Smooth muscle cell (in vitro differentiated cells): ENCODE results near the gene NPB. TPM values are rescaled to one million over a fixed set of nuclear protein-coding genes. Genes with fewer than 3 reads are reported as not detected.
A peak's percentile ranks its signal among the peaks of the same experiment; 100 is the strongest.

Source experiments
- DNase-seq: peaks from one replicate; lab custom pipeline; 2025; ENCODE audit not compliant: unreplicated experiment; lab: John Stamatoyannopoulos, UW
- H2AFZ ChIP-seq: fragments of 200-600 bp; sonication (generic); 2 replicates; pipeline ENCODE4 v1.6.0; 2016; ENCODE audit warnings: antibody characterized with exemption, low read depth, mild to moderate bottlenecking
- H3F3A ChIP-seq: fragments of 200-600 bp; sonication (generic); 2 replicates; pipeline ENCODE4 v1.6.0; 2017; ENCODE audit warnings: antibody characterized with exemption, low read depth
- H3K27ac ChIP-seq: fragments of 200-600 bp; sonication (generic); 2 replicates; pipeline ENCODE4 v1.5.1; 2016; ENCODE audit warnings: low read depth, mild to moderate bottlenecking
- H3K27me3 ChIP-seq: fragments of 200-600 bp; sonication (generic); 2 replicates; pipeline ENCODE4 v1.6.1; 2016; ENCODE audit warnings: low read depth, mild to moderate bottlenecking
- H3K36me3 ChIP-seq: fragments of 200-600 bp; sonication (generic); 2 replicates; pipeline ENCODE4 v1.5.1; 2016; ENCODE audit warnings: low read depth
- H3K4me1 ChIP-seq: fragments of 200-600 bp; sonication (generic); 2 replicates; pipeline ENCODE4 v1.5.1; 2016; ENCODE audit warnings: low read depth
- H3K4me2 ChIP-seq: fragments of 200-600 bp; sonication (generic); 2 replicates; pipeline ENCODE4 v1.6.0; 2016; ENCODE audit warnings: mild to moderate bottlenecking
- H3K4me3 ChIP-seq: fragments of 200-600 bp; sonication (generic); 2 replicates; pipeline ENCODE4 v1.5.1; 2016; ENCODE audit warnings: mild to moderate bottlenecking
- H3K79me2 ChIP-seq: fragments of 200-600 bp; sonication (generic); 2 replicates; pipeline ENCODE4 v1.6.0; 2016; ENCODE audit warnings: low read depth, mild to moderate bottlenecking
- H3K9ac ChIP-seq: fragments of 200-600 bp; sonication (generic); 2 replicates; pipeline ENCODE4 v1.6.0; 2016; ENCODE audit warnings: low read depth
- H3K9me3 ChIP-seq: fragments of 200-600 bp; sonication (generic); replicated peaks from 2 replicates; pipeline ENCODE4 v1.5.1; 2016; ENCODE audit warnings: low read depth
- H4K20me1 ChIP-seq: fragments of 200-600 bp; sonication (generic); 2 replicates; pipeline ENCODE4 v1.6.0; 2016; ENCODE audit warnings: low read depth
- CTCF ChIP-seq: fragments of 200-600 bp; sonication (generic); IDR thresholded peaks from 2 replicates; pipeline ENCODE4 v1.5.1; 2017; ENCODE audit warnings: borderline replicate concordance, mild to moderate bottlenecking, antibody characterized with exemption; ENCODE audit not compliant: insufficient read depth, poor library complexity, severe bottlenecking
- WGBS: methylation state at CpG from one replicate; pipeline ENCODE4 v1.1.7; 2016; ENCODE audit warnings: low lambda C conversion rate; 5-methylcytosine and 5-hydroxymethylcytosine counted together
- polyA plus RNA-seq: library from polyadenylated mRNA; unstranded; fragments of >200 nt; fragmentation: Nextera tagmentation; extraction: Ambion mirVana; gene quantifications from 2 replicates; pipeline ENCODE4 v1.2.1, GENCODE V29; 2016
- total RNA-seq: library from RNA; depleted of rRNA; stranded (reverse); fragments of >200 nt; gene quantifications from 2 replicates; pipeline ENCODE4 v1.2.3, GENCODE V29; 2014

The NPB gene
- total and polyA plus RNA-seq, 2 experiments from 2014 or later, result 7.9 to 14.4 TPM

GRCh38 chr17:81900181-81900820 is 1.7 kb upstream of the NPB start:
- DNase-seq, result no peak
- Histone ChIP-seq H4K20me1 (peaks cover 28% of the 10 kb centered on the region), H3K27ac (no peak overlapping the region), H3K79me2 (no peaks in the 10 kb centered on the region), H2AFZ (no peak overlapping the region), H3K4me1 (peaks cover 3% of the 10 kb centered on the region), H3K36me3 (no peaks in the 10 kb centered on the region), H3K9ac (no peak overlapping the region), H3K9me3 (no peaks in the 10 kb centered on the region), H3K4me2 (no peak overlapping the region), H3K4me3 (no peak overlapping the region), H3K27me3 (no peaks in the 10 kb centered on the region), H3F3A (peaks cover 24% of the 10 kb centered on the region)
- no peak for TF ChIP-seq CTCF
- 88% methylated on average over 18 of the region's 18 CpGs for WGBS

DNA sequence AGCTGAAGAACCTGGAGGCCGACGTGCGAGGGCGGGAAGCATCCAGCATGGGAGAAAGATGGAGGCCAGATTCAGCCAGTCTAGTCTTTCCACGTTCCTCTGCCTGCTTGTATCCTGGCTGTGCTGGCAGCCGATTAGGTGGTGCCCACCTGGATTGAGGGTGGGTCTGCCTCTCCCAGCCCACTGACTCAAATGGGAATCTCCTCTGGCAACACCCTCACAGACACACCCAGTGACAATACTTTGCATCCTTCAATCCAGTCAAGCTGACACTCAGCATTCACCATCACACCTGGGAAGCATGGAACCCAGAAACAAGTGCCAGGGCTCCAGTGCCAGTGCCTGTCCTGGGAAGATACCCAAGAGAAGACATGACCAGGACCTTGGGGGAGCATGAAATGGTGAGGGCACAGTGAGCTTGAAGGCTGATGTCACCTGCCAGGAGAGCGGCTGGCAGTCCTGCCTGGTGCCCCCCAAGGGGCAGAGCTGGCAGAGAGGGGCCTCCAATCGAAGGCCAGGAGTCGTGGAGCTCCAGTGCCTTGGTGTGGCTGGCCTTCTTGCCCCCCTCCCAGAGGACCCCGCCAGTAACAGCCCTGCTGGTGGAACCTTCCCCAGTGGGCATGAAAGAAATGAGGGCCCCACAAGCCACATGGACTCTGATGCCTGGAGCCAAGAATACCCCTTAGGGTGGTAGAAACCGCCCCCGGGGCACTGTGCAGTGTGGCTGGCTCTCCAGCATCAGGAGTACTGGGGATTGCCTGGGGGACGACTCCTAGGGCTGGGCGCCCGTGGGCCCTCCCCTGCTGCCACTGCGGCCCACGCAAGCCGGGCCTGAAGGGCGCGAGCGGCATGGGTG is 643 bp upstream of the NPB start:
- no peak overlapping the region for H3K9ac ChIP-seq
- peaks cover 3% of the 10 kb centered on the region for H3K4me1 ChIP-seq
- H4K20me1 ChIP-seq, result peaks cover 28% of the 10 kb centered on the region
- H3K27me3 ChIP-seq, result no peaks in the 10 kb centered on the region
- no peaks in the 10 kb centered on the region for H3K9me3 ChIP-seq
- TF ChIP-seq CTCF, result no peak
- no peak overlapping the region for H2AFZ ChIP-seq
- H3K36me3 ChIP-seq, result no peaks in the 10 kb centered on the region
- no peaks in the 10 kb centered on the region for H3K79me2 ChIP-seq
- peak overlapping the region; percentile 48 for H3K4me3 ChIP-seq
- WGBS, result 55% methylated on average over 21 of the region's 21 CpGs
- peaks cover 24% of the 10 kb centered on the region for H3F3A ChIP-seq
- no peak overlapping the region for H3K27ac ChIP-seq
- no peak for DNase-seq
- H3K4me2 ChIP-seq, result peak overlapping the region; percentile 95

GRCh38 chr17:81902653-81903414 is 796 bp downstream of the NPB start:
- Histone ChIP-seq H4K20me1 (peaks cover 28% of the 10 kb centered on the region), H3K27ac (no peak overlapping the region), H3K36me3 (no peaks in the 10 kb centered on the region), H3F3A (peaks cover 16% of the 10 kb centered on the region), H3K9ac (no peak overlapping the region), H3K4me2 (peak overlapping the region; percentile 95), H2AFZ (no peak overlapping the region), H3K27me3 (no peaks in the 10 kb centered on the region), H3K79me2 (no peaks in the 10 kb centered on the region), H3K4me3 (peak overlapping the region; percentile 48), H3K9me3 (no peaks in the 10 kb centered on the region), H3K4me1 (peaks cover 3% of the 10 kb centered on the region)
- DNase-seq, result no peak
- WGBS, result 61% methylated on average over 33 of the region's 47 CpGs
- no peak for TF ChIP-seq CTCF
